IPS DF 4.7 (cell line): ENCODE data around the gene CD6.

ENCODE experiments used
- DNase-seq: peaks from one replicate; pipeline ENCODE4 v3.0.0-alpha.2; 2013; ENCODE audit warnings: low spot score; ENCODE audit errors: extremely low read depth

Gene CD6, protein sequence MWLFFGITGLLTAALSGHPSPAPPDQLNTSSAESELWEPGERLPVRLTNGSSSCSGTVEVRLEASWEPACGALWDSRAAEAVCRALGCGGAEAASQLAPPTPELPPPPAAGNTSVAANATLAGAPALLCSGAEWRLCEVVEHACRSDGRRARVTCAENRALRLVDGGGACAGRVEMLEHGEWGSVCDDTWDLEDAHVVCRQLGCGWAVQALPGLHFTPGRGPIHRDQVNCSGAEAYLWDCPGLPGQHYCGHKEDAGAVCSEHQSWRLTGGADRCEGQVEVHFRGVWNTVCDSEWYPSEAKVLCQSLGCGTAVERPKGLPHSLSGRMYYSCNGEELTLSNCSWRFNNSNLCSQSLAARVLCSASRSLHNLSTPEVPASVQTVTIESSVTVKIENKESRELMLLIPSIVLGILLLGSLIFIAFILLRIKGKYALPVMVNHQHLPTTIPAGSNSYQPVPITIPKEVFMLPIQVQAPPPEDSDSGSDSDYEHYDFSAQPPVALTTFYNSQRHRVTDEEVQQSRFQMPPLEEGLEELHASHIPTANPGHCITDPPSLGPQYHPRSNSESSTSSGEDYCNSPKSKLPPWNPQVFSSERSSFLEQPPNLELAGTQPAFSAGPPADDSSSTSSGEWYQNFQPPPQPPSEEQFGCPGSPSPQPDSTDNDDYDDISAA

DNA sequence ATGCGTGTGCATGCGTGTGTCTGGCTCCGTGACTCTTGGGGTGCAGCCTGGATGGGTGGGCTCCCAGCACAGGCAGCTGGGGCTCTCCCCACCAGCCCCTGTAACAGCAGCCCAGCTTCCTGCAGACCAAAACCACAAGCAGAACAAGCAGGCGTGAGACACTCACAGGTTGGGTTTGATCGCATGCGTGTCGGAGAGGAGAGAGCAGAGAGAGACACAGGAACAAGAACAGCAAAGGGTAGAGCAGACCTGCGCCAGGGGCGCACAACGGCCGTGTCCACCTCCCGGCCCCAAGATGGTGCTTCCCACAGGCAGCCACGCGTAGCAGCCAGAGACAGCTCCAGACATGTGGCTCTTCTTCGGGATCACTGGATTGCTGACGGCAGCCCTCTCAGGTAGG is at the start of gene CD6:
Gene CD6 (plus strand): TSS at position 161 of the 400 bp plus-strand sequence. CDS start 186 bp downstream, at position 347.
- DNase-seq, result no peak

DNA sequence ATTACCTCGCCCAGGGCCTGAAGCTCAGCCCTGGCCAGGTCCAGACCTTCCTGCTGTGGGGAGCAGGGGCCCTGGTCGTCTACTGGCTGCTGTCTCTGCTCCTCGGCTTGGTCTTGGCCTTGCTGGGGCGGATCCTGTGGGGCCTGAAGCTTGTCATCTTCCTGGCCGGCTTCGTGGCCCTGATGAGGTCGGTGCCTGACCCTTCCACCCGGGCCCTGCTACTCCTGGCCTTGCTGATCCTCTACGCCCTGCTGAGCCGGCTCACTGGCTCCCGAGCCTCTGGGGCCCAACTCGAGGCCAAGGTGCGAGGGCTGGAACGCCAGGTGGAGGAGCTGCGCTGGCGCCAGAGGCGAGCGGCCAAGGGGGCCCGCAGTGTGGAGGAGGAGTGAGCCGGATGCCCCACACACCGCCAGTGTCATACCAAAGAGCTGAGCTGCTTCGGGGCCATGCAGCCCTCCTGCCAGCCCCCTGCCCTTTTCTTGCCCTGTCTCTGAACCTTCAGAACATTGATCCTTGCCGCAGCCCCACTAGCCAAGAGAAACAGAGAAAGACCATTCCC is 49.6 kb upstream of the CD6 start:
- DNase-seq, result no peak

DNA sequence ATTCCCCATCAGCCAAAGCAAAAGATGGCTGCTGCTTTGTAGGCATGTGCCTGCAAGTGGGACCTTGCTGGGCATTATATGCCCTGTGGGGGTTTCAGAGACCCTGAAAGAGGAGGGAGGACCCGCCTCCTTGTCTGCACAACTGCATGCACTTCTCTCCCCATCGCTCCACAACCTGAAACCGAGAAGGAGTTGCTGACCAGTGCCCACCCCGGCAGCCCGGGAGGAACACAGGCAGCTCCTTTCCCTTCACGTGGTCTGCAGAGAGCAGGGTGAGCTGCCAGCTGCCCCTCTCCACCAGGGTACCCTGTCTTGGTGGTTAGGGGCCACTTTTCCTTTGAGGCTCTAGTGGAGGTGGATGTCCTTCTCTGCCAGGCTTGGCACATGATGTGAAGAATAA is 48.6 kb upstream of the CD6 start:
- no peak for DNase-seq

DNA sequence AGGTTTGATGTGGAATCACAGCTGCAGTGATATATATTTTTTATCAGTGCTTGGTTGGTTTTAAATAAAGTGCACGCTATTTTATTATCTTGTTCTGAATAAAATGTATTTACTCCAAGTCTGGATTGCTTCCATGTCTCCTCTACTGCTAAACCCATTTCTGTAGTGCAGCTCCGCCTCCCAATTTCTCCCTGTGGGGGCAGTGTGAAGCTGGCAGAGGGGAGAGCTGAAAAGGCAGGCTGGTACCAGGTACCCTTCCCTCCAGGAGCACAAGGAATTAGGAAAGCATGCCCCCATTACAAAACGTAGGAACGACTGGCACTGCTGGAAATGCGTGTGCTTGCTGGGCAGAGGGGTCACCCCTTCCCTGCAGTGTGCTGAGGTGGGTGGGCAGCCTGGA is 48.2 kb upstream of the CD6 start:
- DNase-seq, result no peak

DNA sequence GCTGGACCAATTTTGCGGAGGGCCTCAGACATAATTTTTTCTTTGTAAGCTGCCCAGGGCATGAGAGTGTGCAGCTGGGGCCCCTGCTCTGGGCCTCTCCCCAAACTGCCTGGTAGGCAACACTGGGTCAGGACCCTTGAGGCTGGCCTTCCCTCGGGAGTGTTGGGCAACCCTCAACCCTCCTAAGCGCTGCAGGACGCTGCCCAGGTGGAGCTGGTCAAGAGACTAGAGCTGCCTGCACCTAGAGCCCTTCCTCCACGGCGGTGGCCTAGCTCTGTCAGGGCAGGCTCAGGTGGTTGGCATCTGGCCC is 47.7 kb upstream of the CD6 start:
- DNase-seq, result no peak

DNA sequence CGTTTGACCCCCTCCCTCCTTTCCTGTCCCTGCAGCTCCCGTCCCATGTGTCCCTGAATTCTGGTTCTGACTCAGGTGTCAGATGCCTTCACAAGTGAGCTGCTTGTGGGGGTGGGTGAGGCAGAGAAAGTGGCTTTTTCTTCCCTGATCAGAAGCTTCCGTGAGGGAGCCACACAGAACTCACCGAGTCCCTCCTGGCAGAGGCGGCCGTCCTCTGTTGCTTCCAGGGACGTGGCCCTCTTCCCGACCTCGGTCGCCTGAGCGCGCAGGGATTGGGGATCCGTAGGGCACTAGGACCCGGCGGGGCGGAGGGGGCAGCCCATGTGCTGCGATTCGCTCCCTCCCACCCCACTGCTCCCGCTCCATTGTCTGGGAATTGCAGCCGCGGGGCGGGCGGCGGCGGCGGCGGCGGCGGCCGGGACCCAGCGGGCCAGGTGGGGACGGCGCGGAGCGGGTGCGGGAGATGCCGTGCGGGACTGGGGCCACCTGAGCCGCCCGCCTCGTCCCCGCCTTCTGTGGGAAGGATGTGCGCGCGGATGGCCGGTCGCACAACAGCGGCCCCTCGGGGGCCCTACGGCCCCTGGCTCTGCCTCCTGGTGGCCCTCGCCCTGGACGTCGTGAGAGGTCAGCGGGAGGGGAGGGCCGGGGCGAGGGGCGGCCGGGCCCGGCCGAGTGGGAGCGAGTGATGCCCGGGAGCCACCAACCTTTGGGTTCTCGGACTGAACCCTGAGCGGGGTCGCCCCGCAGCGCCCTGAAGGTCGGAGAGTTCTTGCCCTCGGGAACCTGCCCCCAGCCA is 47.2 kb upstream of the CD6 start, which contains the start of gene TMEM132A:
Gene TMEM132A (plus strand): TSS at position 351 of the 796 bp plus-strand sequence. CDS start 174 bp downstream, at position 525.
- no peak for DNase-seq

DNA sequence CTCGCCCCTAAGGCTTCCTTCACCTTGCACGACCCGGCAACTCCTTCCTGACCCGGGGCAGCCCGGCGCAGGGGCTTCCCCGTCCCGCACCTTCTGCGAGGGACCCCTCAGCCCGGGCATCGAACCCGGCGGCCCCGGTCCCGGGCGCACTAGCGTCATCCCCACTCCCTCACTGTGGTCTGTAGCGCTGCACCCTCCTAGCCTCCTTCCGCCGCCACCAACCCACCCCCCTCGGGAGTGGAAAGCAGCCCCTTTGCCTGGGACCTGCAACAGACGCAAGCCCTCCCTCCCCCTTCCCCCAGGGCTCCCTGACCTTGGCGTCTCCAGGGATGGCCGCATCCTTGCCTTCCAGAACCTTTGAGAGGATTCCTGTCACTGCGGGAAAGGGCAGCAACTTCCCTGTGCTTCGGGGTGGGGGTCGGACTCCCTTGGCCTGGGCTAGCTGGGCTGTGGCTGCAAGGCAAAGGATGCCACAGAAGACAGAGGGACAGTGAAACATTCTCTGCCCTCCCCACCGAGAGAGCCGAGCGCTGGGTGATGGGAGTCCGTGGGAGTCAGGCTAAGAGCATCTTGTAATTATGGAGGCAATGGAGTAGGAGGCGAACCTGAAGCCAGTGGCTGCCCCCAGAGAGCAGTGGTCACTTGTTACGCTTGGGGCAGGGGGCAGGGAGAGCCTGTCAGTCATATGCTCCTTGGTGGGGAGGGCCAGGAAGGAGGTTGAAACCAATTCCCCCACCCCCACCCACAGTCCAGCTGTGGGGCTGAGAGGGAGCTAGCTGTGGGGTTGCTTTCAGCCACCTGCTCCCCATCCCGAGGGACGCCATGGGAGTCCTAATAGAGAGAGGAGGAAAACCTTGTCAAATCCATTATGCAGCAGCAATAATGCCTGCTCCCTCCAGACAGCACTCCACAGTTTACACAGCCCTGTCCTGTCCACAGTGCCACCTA is 46.3 kb upstream of the CD6 start:
- DNase-seq, result no peak

DNA sequence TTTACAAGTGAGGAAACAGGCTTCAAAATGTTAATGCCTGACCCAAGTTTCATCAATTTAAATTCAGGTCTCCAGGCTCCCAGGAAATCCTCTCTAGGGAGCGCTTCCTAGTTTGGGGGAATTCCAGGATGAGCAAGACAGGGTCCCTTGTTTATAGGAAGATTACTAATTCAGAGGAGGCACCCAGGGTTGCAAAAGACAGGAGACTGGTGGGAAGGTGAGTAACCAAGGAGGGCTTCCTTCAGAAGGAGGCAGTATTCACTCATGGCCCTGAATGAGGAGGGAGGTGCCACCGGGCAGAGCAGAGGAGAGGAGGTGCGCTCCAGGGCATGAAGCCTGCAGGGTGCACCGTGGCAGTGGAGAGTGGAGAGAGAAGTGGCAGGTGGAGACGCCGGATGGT is 45.6 kb upstream of the CD6 start:
- DNase-seq, result no peak

DNA sequence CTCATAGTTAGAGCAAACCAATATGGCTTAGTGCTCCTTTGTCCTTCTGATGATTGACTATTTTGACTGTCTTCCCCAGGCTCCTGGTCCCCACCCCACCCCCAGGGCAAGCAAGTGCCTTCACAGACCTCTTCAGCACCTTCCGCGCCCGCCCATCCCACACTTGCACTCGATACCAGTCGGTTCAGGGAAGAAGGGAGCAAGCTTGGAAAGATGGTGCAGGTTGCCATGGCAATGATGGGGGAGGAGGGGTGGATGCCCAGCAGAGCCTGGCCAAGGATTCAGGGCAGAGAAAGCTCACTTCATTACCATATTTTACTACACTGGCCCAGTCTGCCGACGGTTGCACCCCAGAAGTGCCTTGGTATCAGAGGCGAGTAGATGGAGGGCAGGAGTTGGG is 45.0 kb upstream of the CD6 start:
- DNase-seq, result no peak

DNA sequence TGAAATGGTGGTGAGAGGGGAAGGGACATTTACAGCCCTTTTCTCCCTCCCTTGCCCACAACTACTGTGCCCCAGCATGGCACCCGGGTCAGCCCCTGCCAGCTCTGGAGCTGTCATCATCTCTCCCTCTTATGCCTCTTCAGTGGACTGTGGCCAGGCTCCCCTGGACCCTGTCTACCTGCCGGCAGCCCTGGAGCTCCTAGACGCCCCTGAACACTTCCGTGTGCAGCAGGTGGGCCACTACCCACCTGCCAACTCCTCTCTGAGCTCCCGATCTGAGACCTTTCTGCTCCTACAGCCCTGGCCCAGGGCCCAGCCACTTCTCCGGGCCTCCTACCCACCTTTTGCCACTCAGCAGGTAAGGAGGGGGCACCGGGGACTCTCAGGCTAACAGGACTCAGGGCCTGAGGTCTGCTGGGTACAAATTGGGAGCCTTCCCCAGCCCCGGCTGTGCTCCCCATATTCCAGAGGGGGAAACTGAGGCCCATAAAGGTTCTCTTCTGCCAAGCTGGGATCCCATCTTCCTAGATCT is 44.4 kb upstream of the CD6 start:
- no peak for DNase-seq

DNA sequence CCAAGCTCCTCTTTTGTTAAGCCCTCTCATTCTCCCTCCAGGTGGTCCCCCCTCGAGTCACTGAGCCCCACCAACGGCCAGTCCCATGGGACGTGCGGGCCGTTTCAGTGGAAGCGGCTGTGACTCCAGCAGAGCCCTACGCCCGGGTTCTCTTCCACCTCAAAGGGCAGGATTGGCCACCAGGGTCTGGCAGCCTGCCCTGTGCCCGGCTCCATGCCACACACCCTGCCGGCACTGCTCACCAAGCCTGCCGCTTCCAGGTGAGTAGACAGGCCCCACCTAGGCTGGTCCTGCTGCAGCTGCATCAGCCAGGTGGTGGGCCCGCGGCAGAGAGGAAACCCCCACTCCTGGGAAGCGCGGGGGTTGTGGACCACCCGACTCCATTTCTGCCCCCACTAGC is 43.9 kb upstream of the CD6 start:
- no peak for DNase-seq

DNA sequence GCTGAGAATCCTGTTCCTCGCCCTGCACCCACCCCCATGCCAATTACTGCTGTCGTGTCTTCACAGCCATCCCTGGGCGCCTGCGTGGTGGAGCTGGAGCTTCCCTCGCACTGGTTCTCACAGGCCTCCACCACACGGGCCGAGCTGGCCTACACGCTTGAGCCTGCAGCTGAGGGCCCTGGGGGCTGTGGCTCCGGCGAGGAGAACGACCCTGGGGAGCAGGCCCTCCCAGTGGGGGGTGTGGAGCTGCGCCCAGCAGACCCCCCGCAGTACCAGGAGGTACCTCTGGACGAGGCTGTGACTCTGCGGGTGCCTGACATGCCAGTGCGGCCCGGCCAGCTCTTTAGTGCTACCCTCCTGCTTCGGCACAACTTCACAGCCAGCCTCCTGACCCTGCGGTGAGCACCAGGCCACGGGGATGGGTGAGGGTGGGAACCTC is 42.9 kb upstream of the CD6 start:
- DNase-seq, result no peak

DNA sequence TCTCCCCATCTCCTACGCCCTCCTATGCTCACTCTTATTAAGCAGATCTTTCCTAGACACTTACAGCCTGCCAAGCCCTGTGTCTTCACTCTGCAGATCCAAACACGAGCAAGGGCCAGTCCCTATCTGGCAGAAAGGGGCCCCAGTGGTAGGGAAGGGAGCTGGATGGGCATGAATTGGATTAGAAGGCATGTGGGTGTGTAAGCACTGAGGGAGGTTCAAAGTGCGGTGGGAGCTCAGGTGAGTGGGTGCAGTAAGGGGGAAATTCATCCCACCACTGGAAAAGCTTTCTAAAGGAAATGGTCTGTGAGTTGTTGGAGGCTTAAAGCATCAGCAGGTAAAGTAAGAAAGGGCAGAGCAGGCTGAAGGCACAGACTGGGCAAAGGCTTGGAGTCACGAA is 41.7 kb upstream of the CD6 start:
- no peak for DNase-seq

DNA sequence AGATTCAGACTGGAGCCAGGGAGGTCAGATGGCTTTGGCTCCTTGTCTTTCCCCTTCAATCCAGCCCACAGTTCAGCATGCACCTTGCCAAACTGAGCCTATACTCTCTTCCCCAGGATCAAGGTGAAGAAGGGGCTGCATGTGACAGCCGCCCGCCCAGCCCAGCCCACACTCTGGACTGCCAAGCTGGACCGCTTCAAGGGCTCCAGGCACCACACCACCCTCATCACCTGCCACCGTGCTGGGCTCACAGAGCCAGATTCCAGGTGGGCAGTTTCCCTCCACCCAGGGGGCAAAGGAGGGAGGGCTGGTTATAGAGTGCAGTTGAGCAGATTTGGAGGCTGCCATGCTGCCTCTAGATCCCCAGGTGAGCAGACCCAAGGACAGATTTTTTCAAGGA is 41.1 kb upstream of the CD6 start:
- no peak for DNase-seq

DNA sequence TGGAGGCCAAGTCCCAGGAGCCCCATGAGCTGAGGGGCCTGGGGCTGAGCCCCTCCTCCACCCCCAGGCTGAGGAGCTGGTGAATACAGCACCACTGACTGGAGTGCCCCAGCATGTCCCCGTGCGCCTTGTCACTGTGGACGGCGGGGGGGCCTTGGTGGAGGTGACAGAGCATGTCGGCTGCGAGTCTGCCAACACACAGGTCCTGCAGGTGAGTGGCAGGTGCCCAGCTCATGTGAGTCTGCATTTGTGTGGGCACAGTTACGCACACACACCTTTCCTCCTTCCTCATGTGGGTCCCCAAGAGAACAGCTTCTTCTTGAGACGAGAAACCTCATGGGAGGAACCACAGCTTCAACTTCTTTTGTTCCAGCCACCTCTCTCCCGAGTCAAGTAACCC is 39.6 kb upstream of the CD6 start:
- no peak for DNase-seq

DNA sequence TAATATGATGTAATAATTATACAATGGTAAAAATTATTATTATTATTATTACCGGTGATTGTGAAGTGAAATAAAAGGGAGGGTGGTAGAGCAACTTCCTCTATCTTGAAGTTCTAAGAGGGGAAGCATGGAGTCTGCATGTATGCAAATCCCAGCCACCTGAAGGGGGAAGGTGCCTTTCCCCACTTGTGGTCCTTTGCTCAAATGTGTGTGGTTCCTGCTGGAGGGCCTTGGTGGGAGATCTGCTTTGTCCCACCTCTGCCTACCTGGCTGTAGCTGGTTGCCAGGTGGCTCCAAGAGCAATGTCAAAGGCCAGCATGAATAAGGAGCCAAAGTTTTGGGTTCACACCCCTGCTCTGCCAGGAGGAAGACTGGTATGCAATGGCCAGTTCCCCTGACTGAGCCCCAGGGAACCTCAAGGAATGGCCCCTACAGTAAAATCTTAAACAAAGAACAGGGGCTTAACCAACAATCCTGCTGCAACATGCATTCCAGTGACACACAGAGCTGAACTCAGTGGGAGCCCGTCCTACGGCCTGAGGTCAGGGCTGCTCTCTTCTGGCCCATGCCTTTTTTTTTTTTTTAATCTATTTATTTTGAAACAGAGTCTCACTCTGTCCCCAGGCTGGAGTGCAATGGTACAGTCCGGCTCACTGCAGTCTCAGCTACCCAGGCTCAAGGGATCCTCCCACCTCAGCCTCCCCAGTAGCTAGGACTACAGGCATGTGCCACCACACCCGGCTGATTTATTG is 38.7 kb upstream of the CD6 start:
- DNase-seq, result no peak

DNA sequence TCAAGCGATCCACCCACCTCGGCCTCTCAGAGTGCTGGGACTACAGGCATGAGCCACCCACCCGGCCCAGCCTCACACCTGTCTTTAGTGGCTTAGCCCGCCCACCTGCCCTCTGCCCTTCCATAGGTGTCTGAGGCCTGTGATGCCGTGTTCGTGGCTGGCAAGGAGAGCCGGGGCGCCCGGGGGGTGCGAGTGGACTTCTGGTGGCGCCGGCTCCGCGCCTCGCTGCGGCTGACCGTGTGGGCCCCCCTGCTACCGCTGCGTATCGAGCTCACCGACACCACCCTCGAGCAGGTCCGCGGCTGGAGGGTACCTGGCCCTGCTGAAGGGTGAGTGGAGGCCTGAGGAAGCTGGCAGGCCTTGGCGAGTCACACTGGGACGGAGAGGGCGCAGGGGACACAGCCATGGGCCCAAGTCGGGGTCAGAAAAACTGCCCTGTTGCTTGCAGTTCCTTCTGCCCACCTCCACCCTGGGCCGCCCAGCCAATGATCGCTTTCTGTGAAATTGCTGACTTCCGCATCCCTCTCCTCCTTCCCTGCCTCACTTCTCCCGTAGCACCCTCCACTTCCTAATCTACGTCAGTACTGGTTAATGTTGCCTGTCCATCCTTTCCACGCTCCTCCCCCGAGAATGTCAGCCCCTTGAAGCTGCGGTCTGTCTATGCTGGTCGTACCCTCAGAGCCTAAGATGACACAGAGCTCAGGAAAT is 37.9 kb upstream of the CD6 start:
- DNase-seq, result no peak

DNA sequence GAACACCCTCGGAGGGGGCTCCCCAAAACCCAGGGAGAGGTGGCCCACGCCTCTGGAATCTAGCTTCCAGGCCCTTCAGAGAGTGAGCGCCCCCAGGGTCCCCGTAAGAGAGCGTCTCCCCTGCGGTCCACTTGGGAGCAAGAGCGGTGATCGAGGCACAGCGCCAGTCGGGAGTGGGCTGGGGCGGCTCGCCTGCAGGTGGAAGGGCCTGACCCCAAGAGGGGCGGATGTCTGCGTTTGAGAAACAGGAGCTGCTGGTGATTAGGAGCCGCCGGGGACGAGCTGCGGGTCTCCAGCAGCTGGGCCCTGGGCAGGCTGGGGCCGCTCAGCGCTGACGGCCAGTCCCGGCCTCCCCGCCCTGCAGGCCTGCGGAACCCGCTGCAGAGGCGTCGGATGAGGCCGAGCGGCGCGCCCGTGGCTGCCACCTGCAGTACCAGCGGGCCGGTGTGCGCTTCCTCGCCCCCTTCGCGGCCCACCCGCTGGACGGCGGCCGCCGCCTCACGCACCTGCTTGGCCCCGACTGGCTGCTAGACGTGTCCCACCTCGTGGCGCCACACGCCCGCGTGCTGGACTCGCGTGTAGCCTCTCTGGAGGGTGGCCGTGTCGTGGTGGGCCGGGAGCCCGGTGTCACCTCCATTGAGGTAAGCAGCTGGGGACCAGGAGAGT is 37.2 kb upstream of the CD6 start:
- no peak for DNase-seq
